Nephron (organoid): Measurements from ENCODE around the gene OSMR.
A peak's percentile ranks its signal among the peaks of the same experiment; 100 is the strongest.
"Not testable (repeated sequence)": the region's sequence is repeated elsewhere in the genome, so short reads cannot be mapped to it uniquely, and the experiment has no call there.

Experiments used
- H3K27ac Mint-ChIP-seq, 3 experiments: 2 replicates each; pipeline ENCODE4 v1.8.0; 2020; ENCODE audit warnings: mixed read lengths in 3 of 3, mild to moderate bottlenecking in 2 of 3, moderate library complexity in 1 of 3
- H3K27me3 Mint-ChIP-seq: 2 replicates; pipeline ENCODE4 v1.8.0; 2021; ENCODE audit warnings: low read depth, mild to moderate bottlenecking, moderate library complexity, mixed read lengths
- H3K36me3 Mint-ChIP-seq: 2 replicates; pipeline ENCODE4 v1.8.0; 2020; ENCODE audit warnings: low read depth, mixed read lengths
- H3K4me1 Mint-ChIP-seq: 2 replicates; pipeline ENCODE4 v1.8.0; 2020; ENCODE audit warnings: mixed read lengths
- H3K4me3 Mint-ChIP-seq, 3 experiments: 2 replicates each; pipeline ENCODE4 v1.8.0; 2020; ENCODE audit warnings: mild to moderate bottlenecking in 3 of 3, mixed read lengths in 3 of 3, moderate library complexity in 2 of 3
- H3K9me3 Mint-ChIP-seq: 2 replicates; pipeline ENCODE4 v1.8.0; 2020; ENCODE audit warnings: mixed read lengths
- CTCF ChIP-seq, 3 experiments: fragments of 200-600 bp; sonication (generic); IDR thresholded peaks; one replicate each; pipeline ENCODE4 v1.5.0; 2021; ENCODE audit warnings: antibody characterized with exemption in 3 of 3; ENCODE audit not compliant: unreplicated experiment in 3 of 3

OSMR gene

DNA sequence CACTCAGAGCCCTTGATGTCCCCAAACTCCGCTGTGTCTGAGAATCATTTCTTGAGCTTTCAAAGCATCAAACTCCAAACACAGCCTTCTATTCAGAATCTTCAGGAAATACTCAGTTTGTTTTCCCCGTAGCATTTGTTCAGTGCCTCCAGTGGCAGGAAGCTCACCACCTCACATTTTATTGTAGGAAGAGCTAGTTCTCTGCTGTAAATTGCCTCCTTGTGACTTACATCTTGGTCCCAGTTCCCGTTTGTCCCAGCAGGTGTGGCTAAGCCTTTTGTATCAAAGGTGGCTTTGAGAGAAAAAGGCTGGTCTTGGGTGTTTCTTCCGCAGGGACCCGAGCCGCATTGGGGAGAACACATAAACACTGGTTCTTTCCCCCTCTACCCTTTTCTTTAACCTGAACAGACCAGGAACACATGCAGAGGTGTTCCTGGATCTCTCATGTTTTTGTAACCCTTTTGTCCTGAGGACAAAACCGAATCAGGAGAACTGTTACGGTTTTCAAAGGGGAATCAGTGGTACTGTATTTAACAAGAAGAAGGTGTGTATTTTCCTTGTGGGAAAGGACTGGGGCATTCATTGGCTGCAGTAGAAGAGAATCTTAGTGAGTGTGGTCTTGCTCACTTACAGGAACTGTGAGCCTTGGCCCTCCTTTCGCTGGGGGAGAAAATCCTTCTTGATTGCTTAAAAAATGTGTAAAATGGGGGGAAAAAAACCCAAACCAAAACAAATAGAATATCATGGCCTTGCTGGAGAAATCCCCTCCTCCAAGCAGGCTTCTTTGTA, 1.9 kb downstream of the OSMR start:
- Mint-ChIP-seq H3K27ac (no peak overlapping the region), H3K9me3 (peaks cover 10% of the 10 kb centered on the region), H3K4me3 (peak overlapping the region; percentile 58 to 79 (median 64)), H3K27me3 (peaks cover 36% of the 10 kb centered on the region), H3K4me1 (peaks cover 5% of the 10 kb centered on the region), H3K36me3 (no peaks in the 10 kb centered on the region)
- TF ChIP-seq CTCF (IDR thresholded peaks at IDR 0.05; ENCODE audit: unreplicated experiment in 3 of 3) = no peak

- Mint-ChIP-seq H3K4me1 (peaks cover 5% of the 10 kb centered on the region), H3K27ac (no peak overlapping the region), H3K36me3 (no peaks in the 10 kb centered on the region), H3K27me3 (peaks cover 36% of the 10 kb centered on the region), H3K4me3 (peak overlapping the region in 1 of 3 experiments; percentile 21), H3K9me3 (peaks cover 13% of the 10 kb centered on the region)
- TF ChIP-seq CTCF (IDR thresholded peaks at IDR 0.05; ENCODE audit: unreplicated experiment in 3 of 3) = no peak
Observed at GRCh38 chr5:38848637-38849036, 2.8 kb downstream of the OSMR start.

DNA sequence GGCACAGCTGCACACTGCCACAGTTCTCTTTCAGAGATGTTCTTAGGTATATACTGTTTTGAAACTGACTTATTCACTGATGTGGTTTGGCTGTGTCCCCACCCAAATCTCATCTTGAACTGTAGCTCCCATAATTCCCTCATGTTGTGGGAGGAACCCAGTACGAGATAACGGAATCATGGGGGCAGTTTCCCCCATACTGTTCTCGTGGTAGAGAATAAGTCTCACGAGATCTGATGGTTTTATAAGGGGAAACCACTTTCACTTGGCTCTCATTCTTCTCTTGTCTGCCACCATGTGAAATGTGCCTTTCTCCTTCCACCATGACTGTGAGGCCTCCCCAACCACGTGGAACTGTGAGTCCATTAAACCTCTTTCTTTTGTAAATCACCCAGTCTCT, 5.8 kb downstream of the OSMR start:
- Mint-ChIP-seq H3K9me3 (peaks cover 13% of the 10 kb centered on the region), H3K27me3 (peaks cover 33% of the 10 kb centered on the region)
- not testable (repeated sequence) for H3K27ac Mint-ChIP-seq, H3K4me1 Mint-ChIP-seq, H3K36me3 Mint-ChIP-seq, H3K4me3 Mint-ChIP-seq

DNA sequence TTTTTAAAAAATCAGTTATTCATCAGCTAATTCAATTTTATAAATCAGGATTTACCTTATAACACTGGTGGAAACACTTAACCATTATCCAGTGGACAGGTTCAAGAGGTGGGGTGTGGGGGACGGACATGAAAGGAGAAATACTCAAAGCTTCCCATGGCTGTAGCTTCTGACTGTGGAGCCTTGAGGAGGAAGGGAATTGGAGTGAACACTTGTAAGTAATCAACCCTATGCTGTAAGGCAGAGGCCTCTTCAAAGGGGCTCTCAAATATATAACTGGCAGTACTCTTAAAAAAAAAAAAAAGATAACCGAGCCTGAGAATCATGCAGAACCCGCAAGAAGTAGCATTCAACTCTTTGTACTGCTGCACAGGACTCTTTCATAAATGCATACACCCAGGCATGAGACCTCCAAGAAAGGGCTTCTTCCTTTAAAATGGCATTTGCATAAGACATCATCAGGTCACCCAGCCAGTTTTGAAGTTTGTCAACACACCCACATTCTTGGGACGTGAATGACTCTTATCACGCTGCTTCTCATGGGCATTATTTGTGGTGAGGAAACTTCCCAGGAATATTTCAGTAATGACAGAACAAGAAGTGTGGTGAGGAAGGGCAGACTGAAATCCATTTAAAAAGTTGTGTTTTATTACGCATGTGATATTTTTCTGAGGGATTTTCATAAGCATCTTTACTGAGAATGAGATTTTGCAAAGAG, 8.1 kb downstream of the OSMR start:
- Mint-ChIP-seq H3K27me3 (peaks cover 16% of the 10 kb centered on the region), H3K4me3 (no peak overlapping the region), H3K9me3 (peaks cover 18% of the 10 kb centered on the region), H3K36me3 (no peaks in the 10 kb centered on the region), H3K4me1 (no peaks in the 10 kb centered on the region), H3K27ac (no peak overlapping the region)
- TF ChIP-seq CTCF (IDR thresholded peaks at IDR 0.05; ENCODE audit: unreplicated experiment in 3 of 3) = no peak

DNA sequence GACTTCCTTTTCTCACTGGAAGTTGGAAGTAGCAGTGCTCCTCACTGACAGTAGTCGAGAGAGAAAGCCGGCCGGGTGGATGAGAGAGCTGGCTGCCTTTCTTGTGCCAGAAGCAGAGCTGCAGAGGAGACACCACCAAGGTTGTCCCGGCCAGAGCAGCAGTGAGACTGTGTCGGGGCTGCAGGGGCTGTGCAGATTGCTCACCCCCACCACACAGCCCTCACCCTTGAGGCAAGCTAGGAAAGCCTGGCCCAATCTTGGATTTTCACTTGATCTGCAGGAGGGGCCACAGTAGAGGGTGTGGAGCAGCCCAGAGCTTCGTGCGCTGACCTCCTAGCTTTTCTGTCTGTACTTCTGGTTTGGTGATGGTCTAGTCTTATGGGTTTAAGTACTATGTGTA, 9.1 kb downstream of the OSMR start:
- H3K4me3 Mint-ChIP-seq = no peak overlapping the region
- H3K9me3 Mint-ChIP-seq = peaks cover 27% of the 10 kb centered on the region
- H3K36me3 Mint-ChIP-seq = no peaks in the 10 kb centered on the region
- H3K27ac Mint-ChIP-seq = no peak overlapping the region
- no peak for TF ChIP-seq CTCF (IDR thresholded peaks at IDR 0.05; ENCODE audit: unreplicated experiment in 3 of 3)
- H3K4me1 Mint-ChIP-seq = no peaks in the 10 kb centered on the region
- peaks cover 15% of the 10 kb centered on the region for H3K27me3 Mint-ChIP-seq

- Mint-ChIP-seq H3K4me1 (no peaks in the 10 kb centered on the region), H3K27me3 (peaks cover 15% of the 10 kb centered on the region), H3K36me3 (no peaks in the 10 kb centered on the region), H3K4me3 (no peak overlapping the region), H3K27ac (no peak overlapping the region), H3K9me3 (peaks cover 31% of the 10 kb centered on the region)
- TF ChIP-seq CTCF (IDR thresholded peaks at IDR 0.05; ENCODE audit: unreplicated experiment in 3 of 3) = no peak
Observed at GRCh38 chr5:38856660-38857059, 10.8 kb downstream of the OSMR start.
